Mucosa of rectum (tissue), 2 donors: ENCODE results near the gene XRCC3.
"Not testable (repeated sequence)": the region's sequence is repeated elsewhere in the genome, so short reads cannot be mapped to it uniquely, and the experiment has no call there.

Experiments
- H3K27ac ChIP-seq, 2 donors: one replicate each; pipeline ENCODE4 v1.7.0; 2013; ENCODE audit warnings: inconsistent platforms in 2 of 2, low read depth in 2 of 2, low read length in 2 of 2
- H3K27me3 ChIP-seq, 2 donors: one replicate each; pipeline ENCODE4 v1.7.0; 2013; ENCODE audit warnings: low read length in 2 of 2; ENCODE audit not compliant: control insufficient read depth in 2 of 2, insufficient read depth in 2 of 2
- H3K36me3 ChIP-seq, 2 donors: one replicate each; pipeline ENCODE4 v1.7.0; 2013; ENCODE audit warnings: low read length in 2 of 2; ENCODE audit not compliant: control insufficient read depth in 2 of 2, insufficient read depth in 2 of 2
- H3K4me1 ChIP-seq, 2 donors: one replicate each; pipeline ENCODE4 v1.7.0; 2013; ENCODE audit warnings: low read length in 2 of 2, mild to moderate bottlenecking in 1 of 2; ENCODE audit not compliant: control insufficient read depth in 2 of 2, insufficient read depth in 2 of 2
- H3K4me3 ChIP-seq, 2 donors: one replicate each; pipeline ENCODE4 v1.7.0; 2013; ENCODE audit warnings: low read length in 2 of 2
- H3K9ac ChIP-seq, 2 donors: one replicate each; pipeline ENCODE4 v1.7.0; 2013; ENCODE audit warnings: low read length in 2 of 2, low read depth in 1 of 2, mild to moderate bottlenecking in 1 of 2
- H3K9me3 ChIP-seq, 2 donors: one replicate each; pipeline ENCODE4 v1.7.0; 2013; ENCODE audit warnings: low read length in 2 of 2; ENCODE audit not compliant: control insufficient read depth in 2 of 2
- donor health status: healthy.
- donor health status: Normal muscosa, but diverticular disease.

XRCC3 gene

GRCh38 chr14:103695296-103696069 is 19.8 kb downstream of the XRCC3 start:
- no peak overlapping the region for H3K9ac ChIP-seq
- H3K4me3 ChIP-seq, result no peak overlapping the region
- H3K36me3 ChIP-seq, result peaks cover 19 to 43% of the 10 kb centered on the region in 2 donors
- no peaks in the 10 kb centered on the region for H3K9me3 ChIP-seq
- H3K4me1 ChIP-seq, result peaks cover 29% of the 10 kb centered on the region in 2 donors
- H3K27ac ChIP-seq, result no peak overlapping the region
- no peaks in the 10 kb centered on the region for H3K27me3 ChIP-seq

GRCh38 chr14:103694572-103695026 is 20.7 kb downstream of the XRCC3 start:
- H3K36me3 ChIP-seq, result peaks cover 21 to 45% of the 10 kb centered on the region in 2 donors
- H3K4me3 ChIP-seq, result no peak overlapping the region
- H3K9me3 ChIP-seq, result no peaks in the 10 kb centered on the region
- H3K9ac ChIP-seq, result no peak overlapping the region
- H3K4me1 ChIP-seq, result peaks cover 29% of the 10 kb centered on the region in 2 donors
- no peaks in the 10 kb centered on the region for H3K27me3 ChIP-seq
- no peak overlapping the region for H3K27ac ChIP-seq

GRCh38 chr14:103693515-103693914 is 21.7 kb downstream of the XRCC3 start:
- Histone ChIP-seq H3K4me1 (peaks cover 23 to 26% of the 10 kb centered on the region in 2 donors), H3K36me3 (peaks cover 26 to 50% of the 10 kb centered on the region in 2 donors)

GRCh38 chr14:103692871-103693270 is 22.4 kb downstream of the XRCC3 start:
- Histone ChIP-seq H3K4me3 (no peak overlapping the region), H3K27ac (peak overlapping the region; percentile 36 to 58), H3K36me3 (peaks cover 32 to 48% of the 10 kb centered on the region in 2 donors), H3K9ac (peak overlapping the region in 1 of 2 donors; percentile 28), H3K9me3 (no peaks in the 10 kb centered on the region), H3K4me1 (peaks cover 17 to 20% of the 10 kb centered on the region in 2 donors), H3K27me3 (no peaks in the 10 kb centered on the region)

More at GRCh38 chr14:103693515-103693914, 21.7 kb downstream of the XRCC3 start:
- no peak overlapping the region for H3K4me3 ChIP-seq
- peak overlapping the region in 1 of 2 donors; percentile 6 for H3K9ac ChIP-seq
- H3K9me3 ChIP-seq, result no peaks in the 10 kb centered on the region
- no peaks in the 10 kb centered on the region for H3K27me3 ChIP-seq
- peak overlapping the region; percentile 43 to 58 for H3K27ac ChIP-seq

- Histone ChIP-seq H3K9ac (no peak overlapping the region), H3K36me3 (peaks cover 35 to 45% of the 10 kb centered on the region in 2 donors), H3K27me3 (no peaks in the 10 kb centered on the region), H3K4me1 (peaks cover 11 to 15% of the 10 kb centered on the region in 2 donors), H3K9me3 (no peaks in the 10 kb centered on the region), H3K27ac (no peak overlapping the region), H3K4me3 (no peak overlapping the region)
Observed at GRCh38 chr14:103692159-103692558, 23.1 kb downstream of the XRCC3 start.

GRCh38 chr14:103691655-103692054 is 23.6 kb downstream of the XRCC3 start:
- not testable (repeated sequence) for H3K27me3 ChIP-seq, H3K27ac ChIP-seq, H3K4me1 ChIP-seq, H3K4me3 ChIP-seq, H3K9me3 ChIP-seq, H3K9ac ChIP-seq
- peaks cover 39 to 49% of the 10 kb centered on the region in 2 donors for H3K36me3 ChIP-seq

GRCh38 chr14:103690332-103690731 is 24.9 kb downstream of the XRCC3 start:
- Histone ChIP-seq H3K9ac (no peak overlapping the region), H3K27ac (no peak overlapping the region), H3K36me3 (peaks cover 45 to 56% of the 10 kb centered on the region in 2 donors), H3K4me3 (no peak overlapping the region), H3K27me3 (no peaks in the 10 kb centered on the region), H3K9me3 (no peaks in the 10 kb centered on the region), H3K4me1 (peaks cover 5 to 8% of the 10 kb centered on the region in 2 donors)

GRCh38 chr14:103688906-103689902 is 26.0 kb downstream of the XRCC3 start:
- Histone ChIP-seq H3K27me3 (no peaks in the 10 kb centered on the region), H3K36me3 (peaks cover 46 to 61% of the 10 kb centered on the region in 2 donors), H3K4me1 (peaks cover 5 to 8% of the 10 kb centered on the region in 2 donors), H3K9ac (peak overlapping the region in 1 of 2 donors; percentile 14), H3K4me3 (no peak overlapping the region), H3K27ac (no peak overlapping the region), H3K9me3 (no peaks in the 10 kb centered on the region)

GRCh38 chr14:103688441-103688840 is 26.8 kb downstream of the XRCC3 start:
- no peaks in the 10 kb centered on the region for H3K27me3 ChIP-seq
- no peak overlapping the region for H3K9ac ChIP-seq
- no peaks in the 10 kb centered on the region for H3K9me3 ChIP-seq
- no peak overlapping the region for H3K4me3 ChIP-seq
- peaks cover 3 to 5% of the 10 kb centered on the region in 2 donors for H3K4me1 ChIP-seq
- peaks cover 49 to 60% of the 10 kb centered on the region in 2 donors for H3K36me3 ChIP-seq
- no peak overlapping the region for H3K27ac ChIP-seq
